Kasumi-1 (cell line): ENCODE measurements around the gene SNRNP40.

Experiments
- DNase-seq, 2 experiments: peaks; one replicate each; lab custom pipeline; 2025; lab: John Stamatoyannopoulos, UW

SNRNP40 gene

GRCh38 chr1:31231802-31232201, 64.8 kb downstream of the SNRNP40 start:
- DNase-seq: no peak

DNA sequence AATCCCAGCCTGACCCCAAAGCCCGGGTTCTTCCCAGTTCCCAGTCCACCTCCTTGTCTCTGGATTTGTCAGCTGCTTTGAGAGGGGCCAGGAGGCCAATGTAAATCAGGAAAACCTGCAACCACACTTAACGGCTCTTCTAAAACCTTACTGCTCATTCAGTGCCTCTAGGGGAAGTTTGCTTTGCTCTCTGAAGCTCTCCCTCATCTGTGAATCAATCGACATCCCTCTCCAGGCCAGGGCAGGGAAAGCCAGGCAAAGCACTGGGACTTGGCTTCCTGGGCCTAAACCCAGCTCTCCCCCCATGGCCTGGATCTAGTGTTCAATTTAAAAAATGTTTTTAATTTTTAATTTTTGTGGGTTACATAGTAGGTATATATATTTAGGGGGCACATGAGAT, 66.2 kb downstream of the SNRNP40 start:
- no peak for DNase-seq

DNA sequence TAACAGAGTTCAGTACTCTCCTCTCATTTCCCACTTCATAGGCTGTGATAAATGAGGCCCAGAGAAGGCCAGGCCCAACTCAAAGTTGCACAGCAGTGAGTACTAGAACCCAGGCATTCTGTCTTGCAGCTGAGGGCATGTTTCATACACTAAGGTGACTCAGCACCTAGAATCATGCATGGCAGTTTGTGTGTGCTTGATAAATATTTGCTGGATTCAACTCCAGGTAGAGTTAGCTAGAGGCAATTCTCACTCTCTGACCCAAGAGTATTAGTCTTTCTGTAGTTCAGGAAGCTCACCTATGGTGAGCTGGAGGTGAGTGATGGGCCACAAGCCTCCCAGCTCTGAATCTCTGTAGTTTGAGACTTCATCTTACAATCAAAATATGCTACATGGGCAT, 67.6 kb downstream of the SNRNP40 start:
- no peak for DNase-seq

GRCh38 chr1:31227891-31228568, 68.6 kb downstream of the SNRNP40 start:
- DNase-seq: no peak

- no peak for DNase-seq
Measured at GRCh38 chr1:31224068-31224467, 72.5 kb downstream of the SNRNP40 start.

- DNase-seq: no peak
Measured at GRCh38 chr1:31222176-31222575, 74.4 kb downstream of the SNRNP40 start.

DNA sequence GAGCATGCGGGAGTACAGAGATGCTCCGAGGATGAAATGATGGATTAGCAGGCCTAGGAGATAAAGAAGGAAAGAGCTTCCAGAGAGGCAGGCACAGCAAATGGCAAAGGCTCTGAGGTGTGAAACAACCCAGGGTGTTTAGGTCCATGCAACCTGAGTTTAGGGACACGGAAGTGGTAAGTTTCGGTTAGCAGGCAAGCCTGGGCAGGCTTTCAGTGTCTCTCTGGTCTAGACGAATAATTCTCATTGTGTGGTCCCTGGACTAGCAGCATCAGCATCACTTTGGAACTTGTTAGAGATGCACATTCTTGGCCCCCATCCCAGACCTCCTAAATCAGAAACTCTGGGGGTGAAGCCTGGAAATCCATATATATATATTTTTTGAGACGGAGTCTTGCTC, 75.5 kb downstream of the SNRNP40 start:
- DNase-seq: no peak

GRCh38 chr1:31219489-31219888, 77.1 kb downstream of the SNRNP40 start:
- DNase-seq: no peak

- no peak for DNase-seq
Measured at GRCh38 chr1:31218705-31219104, 77.9 kb downstream of the SNRNP40 start.

GRCh38 chr1:31216016-31216415, 80.6 kb downstream of the SNRNP40 start:
- peak in 1 of 2 experiments; percentile 36 for DNase-seq

- DNase-seq: no peak
Measured at GRCh38 chr1:31215065-31215570, 81.5 kb downstream of the SNRNP40 start.

GRCh38 chr1:31214316-31215064, 82.1 kb downstream of the SNRNP40 start:
- no peak for DNase-seq
